Hematopoietic multipotent progenitor cell treated with erythropoietin and hydrocortisone succinate and interleukin-3 and kit ligand, for 4 days (in vitro differentiated cells): ENCODE data around the gene S100A3.
"Not testable (repeated sequence)": the region's sequence is repeated elsewhere in the genome, so short reads cannot be mapped to it uniquely, and the experiment has no call there.

Source experiments
- DNase-seq: peaks from one replicate; pipeline ENCODE4 v3.0.0-alpha.2; 2015

Gene S100A3

GRCh38 chr1:153534226-153534924 is 14.7 kb downstream of the S100A3 start:
- no peak for DNase-seq

DNA sequence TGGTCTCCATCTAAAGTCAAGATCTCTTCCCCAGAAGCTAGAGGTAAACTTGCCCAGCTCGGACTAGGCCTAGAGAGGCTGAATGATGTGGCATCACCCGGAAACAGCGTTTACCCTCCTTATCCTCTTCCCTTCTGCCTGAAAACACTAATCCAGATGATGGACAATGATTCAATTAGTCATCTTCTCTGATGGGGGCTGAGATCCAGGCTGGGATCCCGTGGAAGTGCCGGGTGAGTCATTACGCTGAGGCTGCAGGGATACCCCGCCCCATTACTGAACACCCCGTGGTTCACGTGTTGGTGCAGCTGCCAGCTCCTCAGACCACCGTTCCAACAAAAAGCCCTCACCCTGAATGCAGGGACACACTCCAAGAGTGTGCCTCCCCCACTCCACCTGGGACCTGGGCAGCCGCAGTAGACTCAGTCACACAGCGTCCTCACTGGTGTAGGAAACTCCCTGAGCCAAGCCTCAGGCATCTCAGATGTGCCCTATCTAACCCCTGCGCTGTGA is 15.3 kb downstream of the S100A3 start:
- DNase-seq = peak; percentile 41

DNA sequence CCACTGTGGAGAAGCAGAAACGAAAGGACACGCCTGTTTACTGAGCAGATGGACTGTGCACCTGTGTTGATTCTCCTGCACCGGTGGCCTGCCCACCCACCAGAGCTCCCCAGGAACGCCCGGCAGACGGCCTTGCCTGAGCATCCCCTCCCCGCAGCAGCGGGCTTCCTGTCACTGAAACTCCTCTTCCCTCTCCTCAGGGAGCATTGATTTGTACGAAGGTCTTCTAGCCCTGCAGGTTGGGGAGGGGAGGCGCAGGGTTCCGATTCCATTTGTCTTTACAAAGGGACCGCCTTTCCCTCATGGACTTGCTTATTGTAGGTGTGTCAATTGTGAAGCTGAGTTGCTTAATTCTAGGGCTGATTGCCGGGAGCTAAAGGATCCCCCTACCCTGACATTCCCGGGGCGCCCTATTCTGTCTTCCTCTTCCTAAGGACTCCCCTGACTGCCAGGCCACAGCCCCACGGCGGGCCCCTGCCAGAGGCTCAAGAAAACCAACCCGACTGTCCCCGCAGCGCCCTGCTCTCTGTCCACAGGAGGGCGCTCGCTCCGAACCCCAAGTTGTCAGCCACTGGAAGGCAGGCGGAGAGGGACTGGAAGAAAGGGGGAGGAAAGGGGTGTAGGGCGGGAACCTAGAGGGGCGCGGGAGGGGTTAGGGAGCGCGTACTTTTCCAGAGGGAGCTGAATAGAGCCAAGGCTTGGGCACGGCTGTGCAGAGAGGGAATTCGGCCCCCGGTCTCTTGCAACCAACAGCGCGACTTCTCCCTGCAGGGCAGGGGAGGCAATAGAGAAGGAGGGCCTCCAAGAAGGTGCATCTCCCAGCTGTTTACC is 16.1 kb downstream of the S100A3 start:
- DNase-seq = peak; percentile 95

- peak; percentile 93 for DNase-seq
These were observed 16.9 kb downstream of the S100A3 start for GRCh38 chr1:153532181-153532580.

DNA sequence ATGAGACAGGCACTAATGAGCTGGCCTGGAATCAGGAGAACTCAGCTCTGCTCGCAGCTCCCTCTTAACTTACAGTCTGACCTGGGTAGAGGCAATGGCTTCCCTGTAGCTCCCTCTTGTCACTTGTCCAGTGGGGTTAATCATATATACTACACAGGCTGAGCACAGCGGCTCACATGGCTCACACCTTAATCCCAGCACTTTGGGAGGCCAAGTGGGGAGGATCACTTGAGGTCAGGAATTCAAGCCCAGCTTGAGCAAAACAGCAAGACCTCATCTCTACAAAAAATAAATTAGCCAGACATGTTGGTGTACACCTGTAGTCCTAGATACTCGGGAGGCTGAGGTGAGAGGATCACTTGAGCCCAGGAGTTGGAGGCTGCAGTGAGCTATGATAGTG is 17.4 kb downstream of the S100A3 start:
- DNase-seq = no peak

- no peak for DNase-seq
These were observed 21.4 kb downstream of the S100A3 start for GRCh38 chr1:153527683-153528040.

GRCh38 chr1:153527023-153527682 is 21.9 kb downstream of the S100A3 start:
- DNase-seq = no peak

DNA sequence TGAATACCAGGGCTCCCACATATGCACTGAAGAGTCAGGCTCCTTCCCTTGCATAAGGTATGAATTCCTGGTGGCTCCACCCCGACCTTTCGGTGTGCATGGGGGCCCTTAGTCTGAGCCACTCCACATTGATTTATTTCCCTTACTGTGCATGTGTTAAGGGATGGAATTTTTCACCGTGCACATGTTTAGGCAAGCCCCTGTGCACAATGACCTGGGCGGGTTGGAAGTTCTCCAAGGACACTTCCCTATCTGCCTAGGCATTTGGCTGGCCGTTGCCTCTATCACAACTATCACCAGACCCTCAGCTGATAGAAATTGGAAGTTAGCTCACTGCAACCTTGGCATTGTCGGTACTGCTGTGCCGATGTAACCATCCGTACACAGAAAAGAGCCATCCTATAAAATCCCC is 22.9 kb downstream of the S100A3 start:
- peak; percentile 87 for DNase-seq

GRCh38 chr1:153525088-153525728 is 23.9 kb downstream of the S100A3 start:
- DNase-seq = peak; percentile 41

- DNase-seq = peak; percentile 46
These were observed 26.6 kb downstream of the S100A3 start for GRCh38 chr1:153522353-153523048.

GRCh38 chr1:153521808-153522207 is 27.2 kb downstream of the S100A3 start:
- not testable (repeated sequence) for DNase-seq

DNA sequence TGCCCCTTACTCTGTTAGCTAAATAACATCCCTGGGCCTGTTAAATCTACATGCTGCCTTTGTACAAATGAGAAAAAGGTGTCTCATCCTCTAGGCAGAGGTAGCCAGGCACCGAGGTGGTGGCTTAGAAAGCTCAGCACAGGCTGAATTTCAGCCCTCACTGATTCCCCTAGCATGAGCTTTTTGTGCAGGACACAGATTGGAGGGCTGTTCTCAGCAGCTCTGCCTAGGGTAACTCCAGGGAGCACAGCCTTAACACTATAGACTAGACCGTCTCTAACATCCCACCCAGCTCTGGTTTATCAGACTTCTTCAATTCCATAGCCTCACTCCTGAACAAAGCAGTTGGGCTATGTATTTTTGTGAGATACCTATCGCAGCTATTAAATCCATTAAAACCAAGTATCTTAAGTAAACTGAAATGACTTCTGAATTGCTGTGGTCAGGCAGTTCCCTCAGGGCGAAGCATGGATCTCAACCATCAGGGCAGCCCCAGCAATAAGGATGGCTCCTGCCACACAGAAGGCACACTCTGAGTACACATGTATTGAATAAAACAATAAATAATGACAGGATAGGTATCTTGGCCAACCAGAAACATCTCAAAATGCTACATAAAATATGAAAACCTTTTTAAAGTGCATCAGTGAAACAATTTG is 28.1 kb downstream of the S100A3 start:
- DNase-seq = no peak

GRCh38 chr1:153520137-153520691 is 28.8 kb downstream of the S100A3 start:
- not testable (repeated sequence) for DNase-seq

DNA sequence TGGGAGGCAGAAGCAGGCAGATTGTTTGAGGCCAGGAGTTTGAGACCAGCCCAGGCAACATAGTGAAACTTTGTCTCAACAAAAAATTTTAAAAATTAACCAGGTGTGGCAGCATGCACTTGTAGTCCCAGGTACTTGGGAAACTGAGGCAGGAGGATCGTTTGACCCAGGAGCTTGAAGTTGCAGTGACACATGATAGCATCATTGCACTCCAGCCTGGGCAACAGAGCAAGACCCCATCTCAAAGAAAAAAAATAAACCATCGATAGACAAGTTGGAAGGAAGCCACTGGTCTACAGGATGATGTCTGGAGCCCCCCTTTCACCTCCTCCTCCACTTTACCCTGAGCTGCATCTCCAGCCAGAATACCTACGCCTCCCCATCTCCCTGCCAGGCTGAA is 29.8 kb downstream of the S100A3 start:
- no peak for DNase-seq

DNA sequence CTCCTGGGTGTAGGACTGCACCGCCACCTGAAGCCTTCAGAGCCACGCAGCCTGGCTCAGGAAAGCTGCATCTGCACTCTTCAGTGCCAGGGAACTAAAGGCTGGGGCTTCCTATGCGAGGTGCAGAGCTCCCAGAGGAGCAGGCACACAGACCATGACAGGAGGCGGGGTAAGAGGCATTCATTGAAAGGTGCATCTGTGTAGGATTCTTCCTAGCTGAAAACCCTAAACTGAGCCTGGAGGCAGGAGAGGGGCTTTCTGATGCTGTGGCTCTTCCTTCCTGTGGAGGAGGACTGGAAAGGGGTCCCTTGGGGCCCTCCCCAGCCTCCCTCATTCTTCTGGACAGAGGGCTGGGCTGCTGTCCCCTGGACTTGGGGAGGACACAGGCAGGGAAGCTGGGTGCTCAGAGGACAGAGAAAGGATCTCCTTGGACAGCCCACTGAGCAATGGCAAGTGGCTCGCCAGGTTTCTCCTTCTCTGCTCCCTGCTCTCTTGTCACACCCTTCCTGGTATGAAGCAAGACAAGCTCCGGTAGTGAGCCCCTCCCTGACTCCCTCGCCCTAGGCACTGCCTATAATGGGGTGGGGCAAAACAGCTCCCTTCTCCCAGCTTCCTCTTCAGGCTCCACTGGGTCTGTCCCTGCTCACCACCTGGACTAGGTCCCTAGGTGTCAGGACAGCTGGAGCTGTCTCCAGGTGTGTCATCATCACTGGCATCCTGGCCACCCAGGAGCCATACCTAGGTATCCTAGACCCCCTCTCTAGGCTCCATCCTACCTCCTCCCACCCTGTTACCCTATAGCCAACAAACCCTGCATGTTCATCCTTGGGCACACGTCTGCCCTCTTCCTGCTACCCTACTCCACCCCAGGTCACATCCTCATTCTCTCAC is 33.3 kb downstream of the S100A3 start:
- DNase-seq = peak; percentile 80

DNA sequence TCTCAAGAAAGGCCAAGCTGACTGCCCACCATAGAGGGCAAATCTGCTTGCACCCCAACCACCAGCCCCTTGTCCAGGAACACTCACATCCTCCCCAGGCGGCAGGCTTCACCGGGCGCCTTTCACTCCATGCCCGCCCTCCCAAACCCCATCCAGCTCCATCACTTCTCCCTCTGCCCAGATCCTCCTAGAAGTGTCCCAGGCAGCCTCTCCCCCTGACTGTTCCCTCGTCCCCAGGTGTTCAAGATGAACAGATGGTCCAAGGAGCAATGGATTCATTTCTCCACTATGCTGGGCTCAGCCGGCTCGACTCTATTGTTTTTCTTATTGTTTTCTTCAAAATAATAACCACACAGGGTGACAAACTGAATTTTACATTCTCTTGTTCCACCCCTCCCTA is 35.4 kb downstream of the S100A3 start:
- no peak for DNase-seq

DNA sequence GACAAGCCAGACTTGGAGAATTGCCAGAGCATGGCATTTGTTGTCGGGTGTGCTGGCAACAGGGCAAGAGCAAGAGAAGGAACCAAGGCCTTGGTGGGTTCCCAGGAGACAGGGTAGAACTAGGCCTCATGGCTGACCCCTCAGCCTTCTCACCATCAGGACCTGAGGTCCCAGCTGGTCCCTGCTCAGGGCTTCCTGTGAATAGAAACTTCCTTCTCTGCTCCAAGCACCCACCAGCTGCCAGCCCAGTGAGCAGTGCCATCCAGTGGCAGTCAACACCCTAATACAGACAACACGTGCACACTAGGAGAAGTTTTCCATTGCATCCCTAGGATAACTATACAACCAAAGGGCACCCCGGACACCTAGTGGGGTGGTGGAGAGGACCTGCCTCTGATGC is 36.0 kb downstream of the S100A3 start:
- no peak for DNase-seq

GRCh38 chr1:153510984-153511410 is 38.1 kb downstream of the S100A3 start:
- DNase-seq = peak; percentile 92

- DNase-seq = peak; percentile 83
These were observed 39.2 kb downstream of the S100A3 start for GRCh38 chr1:153509729-153510354.

DNA sequence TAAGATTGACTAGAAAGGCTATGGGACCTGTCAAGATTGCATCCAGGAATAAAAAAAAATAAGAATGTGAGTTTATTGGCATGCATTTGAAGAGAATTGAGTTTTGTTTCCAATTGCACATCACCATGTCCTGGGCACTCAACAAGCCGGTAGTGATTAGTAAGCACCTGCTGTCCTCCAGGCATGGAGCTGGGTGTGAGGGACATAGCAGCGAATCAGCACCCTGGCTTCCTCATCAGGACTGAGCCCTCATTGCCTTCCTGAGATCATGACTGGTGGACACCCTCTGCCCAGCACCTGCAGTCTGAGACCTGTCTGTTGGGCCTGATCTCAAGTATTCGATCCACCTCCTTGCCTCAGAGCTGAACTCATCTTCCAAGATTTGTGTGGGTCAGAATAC is 40.0 kb downstream of the S100A3 start:
- DNase-seq = no peak
